NCI-H2081 (cell line): Measurements from ENCODE around the gene NAV3.

ENCODE experiments used
- DNase-seq, 2 experiments: peaks; one replicate each; lab custom pipeline; 2025; lab: John Stamatoyannopoulos, UW

Gene NAV3

GRCh38 chr12:78119351-78119918 is 288.7 kb downstream of the NAV3 start:
- no peak for DNase-seq

GRCh38 chr12:78120306-78120705 is 289.6 kb downstream of the NAV3 start:
- no peak for DNase-seq

GRCh38 chr12:78120866-78121560 is 290.3 kb downstream of the NAV3 start:
- peak in 1 of 2 experiments; percentile 6 for DNase-seq

- DNase-seq: peak in 1 of 2 experiments; percentile 18
Observed at GRCh38 chr12:78121969-78122610, 291.4 kb downstream of the NAV3 start.

- no peak for DNase-seq
Observed at GRCh38 chr12:78128211-78128610, 297.5 kb downstream of the NAV3 start.

- no peak for DNase-seq
Observed at GRCh38 chr12:78143717-78144116, 313.0 kb downstream of the NAV3 start.

GRCh38 chr12:78145398-78145797 is 314.7 kb downstream of the NAV3 start:
- DNase-seq: no peak

GRCh38 chr12:78146365-78146772 is 315.7 kb downstream of the NAV3 start:
- DNase-seq: peak; percentile 18 to 53

- DNase-seq: peak; percentile 50 to 75
Observed at GRCh38 chr12:78149459-78149858, 318.8 kb downstream of the NAV3 start.

- DNase-seq: no peak
Observed at GRCh38 chr12:78155546-78155945, 324.9 kb downstream of the NAV3 start.

- no peak for DNase-seq
Observed at GRCh38 chr12:78156751-78157150, 326.1 kb downstream of the NAV3 start.

- DNase-seq: no peak
Observed at GRCh38 chr12:78157199-78157598, 326.5 kb downstream of the NAV3 start.

- DNase-seq: no peak
Observed at GRCh38 chr12:78164154-78164553, 333.5 kb downstream of the NAV3 start.

GRCh38 chr12:78167510-78167909 is 336.8 kb downstream of the NAV3 start:
- no peak for DNase-seq

- DNase-seq: no peak
Observed at GRCh38 chr12:78171061-78171460, 340.4 kb downstream of the NAV3 start.

GRCh38 chr12:78176643-78177042 is 345.9 kb downstream of the NAV3 start:
- peak in 1 of 2 experiments; percentile 66 for DNase-seq

GRCh38 chr12:78177298-78177697 is 346.6 kb downstream of the NAV3 start:
- no peak for DNase-seq

- no peak for DNase-seq
Observed at GRCh38 chr12:78179346-78179745, 348.7 kb downstream of the NAV3 start.

- DNase-seq: peak; percentile 54 to 71
Observed at GRCh38 chr12:78181544-78182162, 351.0 kb downstream of the NAV3 start.

GRCh38 chr12:78183824-78184223 is 353.1 kb downstream of the NAV3 start:
- DNase-seq: no peak

- no peak for DNase-seq
Observed at GRCh38 chr12:78185109-78185508, 354.4 kb downstream of the NAV3 start.

GRCh38 chr12:78185651-78186050 is 355.0 kb downstream of the NAV3 start:
- no peak for DNase-seq

GRCh38 chr12:78186670-78187069 is 356.0 kb downstream of the NAV3 start:
- DNase-seq: no peak
